ENCODE data around the gene RTN4R.

The RTN4R gene

GRCh38 chr22:20256027-20256426, 12.1 kb downstream of the RTN4R start:
- no peak for FAIRE-seq

GRCh38 chr22:20254975-20255946, 12.9 kb downstream of the RTN4R start:
- FAIRE-seq, result no peak

- FAIRE-seq, result no peak
Measured at GRCh38 chr22:20253161-20253560, 15.0 kb downstream of the RTN4R start.

GRCh38 chr22:20251981-20252380, 16.1 kb downstream of the RTN4R start:
- no peak for FAIRE-seq

- no peak for FAIRE-seq
Measured at GRCh38 chr22:20251491-20251890, 16.6 kb downstream of the RTN4R start.

- FAIRE-seq, result no peak
Measured at GRCh38 chr22:20249797-20250354, 18.2 kb downstream of the RTN4R start.

GRCh38 chr22:20248461-20248978, 19.6 kb downstream of the RTN4R start:
- no peak for FAIRE-seq

GRCh38 chr22:20247608-20248171, 20.4 kb downstream of the RTN4R start:
- no peak for FAIRE-seq

GRCh38 chr22:20247010-20247505, 21.1 kb downstream of the RTN4R start:
- no peak for FAIRE-seq

- FAIRE-seq, result no peak
Measured at GRCh38 chr22:20246368-20247009, 21.6 kb downstream of the RTN4R start.

- no peak for FAIRE-seq
Measured at GRCh38 chr22:20245577-20246367, 22.3 kb downstream of the RTN4R start.

GRCh38 chr22:20244691-20245576, 23.2 kb downstream of the RTN4R start:
- no peak for FAIRE-seq

- no peak for FAIRE-seq
Measured at GRCh38 chr22:20244250-20244648, 23.9 kb downstream of the RTN4R start.

GRCh38 chr22:20243537-20244249, 24.4 kb downstream of the RTN4R start:
- no peak for FAIRE-seq

- no peak for FAIRE-seq
Measured at GRCh38 chr22:20243176-20243536, 25.0 kb downstream of the RTN4R start.

- no peak for FAIRE-seq
Measured at GRCh38 chr22:20242393-20243175, 25.5 kb downstream of the RTN4R start.

- FAIRE-seq, result no peak
Measured at GRCh38 chr22:20241579-20242392, 26.3 kb downstream of the RTN4R start.

GRCh38 chr22:20240900-20241299, 27.2 kb downstream of the RTN4R start:
- FAIRE-seq, result no peak

GRCh38 chr22:20240447-20240764, 27.7 kb downstream of the RTN4R start:
- FAIRE-seq, result no peak

All from colon (tissue), 2 donors.